HG03460 (cell line): Measurements from ENCODE around the gene FREM2.

ENCODE experiments used
- ATAC-seq: cut with Tn5 transposase; IDR thresholded peaks from one replicate; pipeline ENCODE4 v1.9.1; 2021; ENCODE audit not compliant: unreplicated experiment

FREM2 gene

DNA sequence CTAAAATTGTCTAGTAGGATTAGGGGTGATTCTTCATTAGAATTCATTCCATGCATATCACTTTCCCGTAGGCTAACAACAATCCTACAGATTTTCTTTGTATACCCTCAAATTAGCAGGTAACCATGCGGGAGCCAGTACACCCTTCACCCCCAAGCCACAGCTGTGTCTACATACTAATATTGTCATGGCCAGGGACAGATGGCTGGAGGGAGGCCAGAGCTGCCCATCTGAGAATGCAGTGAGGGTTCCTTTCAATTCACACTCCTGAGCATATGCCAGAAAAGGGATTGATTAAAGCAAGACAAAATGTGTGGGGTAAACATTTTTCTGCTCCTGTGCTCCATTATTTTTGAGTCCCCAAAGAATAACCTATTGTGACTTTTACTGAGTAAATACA is 68.9 kb downstream of the FREM2 start:
- ATAC-seq: no peak

DNA sequence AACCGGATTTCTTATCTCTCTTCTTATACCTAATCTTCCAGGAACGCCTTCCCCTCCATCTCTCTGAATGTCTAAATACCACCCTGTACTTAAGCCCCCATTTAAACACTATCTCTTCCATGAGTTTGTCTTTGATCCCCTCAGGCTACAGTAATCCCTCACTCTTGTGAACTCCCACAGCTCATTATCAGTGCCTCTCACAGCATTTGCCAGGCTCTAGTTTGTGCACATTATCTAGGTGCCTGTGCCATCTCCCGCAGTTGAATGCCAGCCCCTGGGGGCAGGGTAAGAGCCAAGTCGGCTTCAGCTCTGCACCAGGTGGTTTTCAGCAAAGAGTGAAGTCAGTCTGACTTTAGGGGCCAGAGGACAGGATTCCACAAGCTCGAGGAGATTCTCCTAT is 71.4 kb downstream of the FREM2 start:
- ATAC-seq: no peak

DNA sequence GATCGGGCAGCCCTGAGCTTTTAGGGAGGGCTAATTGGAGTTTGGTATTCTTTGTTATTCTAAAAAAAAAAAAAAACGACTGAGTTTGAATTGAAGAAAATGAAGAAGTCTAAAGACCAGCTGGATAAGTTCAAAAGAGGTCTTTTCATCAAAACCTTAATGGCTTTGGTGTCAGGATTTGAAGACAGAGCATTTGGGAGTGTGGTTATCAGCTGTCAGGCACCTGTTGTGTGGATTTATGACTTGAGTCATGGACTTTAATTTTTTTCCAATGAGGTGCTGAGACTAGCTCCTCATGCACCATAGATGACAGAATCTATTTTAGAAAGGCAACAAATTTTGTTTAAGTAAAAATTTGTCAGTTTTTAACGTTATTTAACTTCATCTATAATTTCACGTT is 72.5 kb downstream of the FREM2 start:
- no peak for ATAC-seq

DNA sequence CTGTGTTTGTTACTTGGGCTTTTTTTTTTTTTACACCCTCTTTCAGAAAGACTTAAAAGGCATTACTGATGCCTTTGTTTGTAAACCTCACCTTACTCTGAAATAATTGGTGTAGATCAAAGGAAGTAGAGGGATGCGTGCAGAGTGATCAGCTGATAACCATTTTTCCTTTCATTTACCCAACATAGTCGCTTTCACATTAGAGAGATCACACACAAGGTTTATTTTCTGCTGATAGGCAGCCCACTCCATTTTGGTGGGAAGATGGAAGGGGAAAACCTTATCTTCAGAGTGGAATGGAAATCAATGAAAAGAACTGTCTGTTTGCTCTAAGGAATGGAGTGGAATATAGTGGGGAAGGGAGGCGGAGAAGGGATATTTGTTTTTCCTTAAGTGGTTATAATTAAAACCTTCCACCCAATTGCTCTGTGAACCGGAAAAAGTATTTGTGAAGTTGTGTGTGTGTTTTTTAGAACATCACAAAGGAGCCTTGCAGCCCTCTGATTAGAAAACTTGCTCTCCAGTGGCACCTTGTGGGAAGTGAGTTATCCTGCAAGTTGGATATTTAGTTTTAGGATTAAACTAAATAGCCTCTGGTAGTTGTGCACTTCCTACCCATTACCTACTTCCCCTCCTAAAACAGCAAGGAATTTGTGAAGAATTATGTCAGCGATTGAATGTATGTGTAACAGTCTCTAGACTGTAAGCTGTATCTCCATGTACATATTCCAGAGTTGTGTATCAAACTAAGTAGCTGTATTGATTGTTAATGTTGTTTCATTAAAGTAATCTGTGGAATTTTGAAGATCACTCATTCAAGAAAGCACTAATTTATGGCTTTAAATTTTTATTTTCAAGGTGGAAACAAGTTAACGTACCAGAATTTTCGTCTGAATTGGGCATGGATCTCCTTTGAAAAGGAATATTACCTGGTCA is 76.8 kb downstream of the FREM2 start:
- ATAC-seq: no peak

DNA sequence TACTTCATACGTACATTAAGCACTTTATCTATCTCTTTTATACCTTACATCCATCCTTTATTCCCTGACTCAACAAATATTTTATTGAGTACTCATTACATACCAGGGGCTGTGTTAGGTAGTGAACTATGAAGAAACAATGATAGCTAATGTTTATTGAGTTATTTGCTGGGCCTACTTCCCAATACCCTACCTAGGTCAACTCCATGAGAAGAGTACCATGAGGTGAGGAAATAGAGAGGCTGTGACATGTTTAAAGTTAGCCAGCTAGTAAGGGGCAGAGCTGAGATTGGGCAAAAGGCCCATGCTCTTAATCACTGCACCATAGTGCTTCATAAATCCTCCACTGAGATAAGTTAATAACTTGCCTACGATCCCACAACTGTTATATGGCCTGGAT is 79.9 kb downstream of the FREM2 start:
- no peak for ATAC-seq

DNA sequence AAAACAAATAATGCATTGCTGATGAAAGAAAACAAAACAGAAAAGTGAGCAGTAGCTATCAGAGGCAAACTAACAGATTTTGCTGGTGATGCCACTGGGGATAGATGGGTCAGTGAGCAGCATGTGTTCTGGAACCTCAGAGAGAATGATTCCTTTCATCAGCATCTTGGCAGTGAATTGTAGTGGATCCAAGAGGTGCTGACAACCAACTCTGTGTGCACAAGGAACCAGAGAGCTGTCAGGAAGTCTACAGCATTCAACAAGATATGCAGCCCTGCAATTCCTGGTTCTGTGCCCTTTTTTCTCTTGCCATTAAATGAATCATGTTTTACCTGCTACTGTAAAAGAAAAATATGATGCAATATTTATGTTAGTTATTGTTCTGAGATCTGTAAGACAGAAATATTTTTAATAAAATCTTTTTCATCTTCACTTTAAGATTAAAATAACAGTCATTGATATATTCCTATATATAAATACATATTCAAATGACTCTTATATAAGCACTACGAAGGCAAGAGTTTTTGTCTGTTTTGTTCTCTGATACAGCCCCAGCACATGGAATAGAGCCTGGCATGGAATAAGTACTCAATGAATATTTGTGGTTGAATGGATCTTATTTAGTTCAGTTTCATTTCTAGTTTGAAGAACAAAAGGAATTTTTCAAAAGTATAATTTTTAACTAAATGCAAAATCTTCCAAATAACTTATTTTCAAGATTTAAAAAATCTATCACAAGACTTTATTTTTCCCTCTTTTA is 80.8 kb downstream of the FREM2 start:
- ATAC-seq: no peak

DNA sequence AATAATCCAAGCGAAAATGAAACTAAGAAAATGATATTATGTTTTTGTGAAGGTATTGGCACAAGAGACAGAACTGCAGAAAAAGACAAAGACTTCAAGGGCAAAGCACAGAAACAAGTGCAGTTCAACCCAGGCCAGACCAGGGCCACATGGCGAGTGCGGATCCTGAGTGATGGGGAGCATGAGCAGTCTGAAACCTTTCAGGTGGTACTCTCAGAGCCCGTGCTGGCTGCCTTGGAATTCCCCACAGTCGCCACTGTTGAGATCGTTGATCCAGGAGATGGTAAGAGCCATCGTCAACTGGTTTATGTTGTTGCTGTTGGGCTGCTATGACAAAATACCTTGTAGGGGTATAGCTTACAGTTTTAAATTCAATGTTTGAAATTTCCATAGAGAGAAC is 82.6 kb downstream of the FREM2 start:
- no peak for ATAC-seq

DNA sequence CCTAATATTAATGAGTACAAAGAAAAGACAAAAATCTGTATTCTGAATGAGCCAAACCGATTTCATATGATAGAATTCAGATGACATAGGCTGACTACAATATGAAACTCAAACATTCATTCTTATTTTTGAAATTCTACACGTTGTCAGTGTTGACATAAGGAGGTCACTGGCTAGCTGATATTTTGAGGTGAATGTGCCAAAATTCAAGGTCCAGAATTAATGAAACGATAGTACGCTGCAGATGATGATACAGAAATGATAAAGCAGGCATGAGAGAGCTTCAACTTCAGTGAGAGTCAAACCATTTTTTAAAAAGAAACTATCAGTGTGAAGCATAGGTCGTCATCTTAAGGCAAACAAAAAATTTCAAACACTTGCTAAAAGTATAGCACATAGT is 88.2 kb downstream of the FREM2 start:
- ATAC-seq: no peak

DNA sequence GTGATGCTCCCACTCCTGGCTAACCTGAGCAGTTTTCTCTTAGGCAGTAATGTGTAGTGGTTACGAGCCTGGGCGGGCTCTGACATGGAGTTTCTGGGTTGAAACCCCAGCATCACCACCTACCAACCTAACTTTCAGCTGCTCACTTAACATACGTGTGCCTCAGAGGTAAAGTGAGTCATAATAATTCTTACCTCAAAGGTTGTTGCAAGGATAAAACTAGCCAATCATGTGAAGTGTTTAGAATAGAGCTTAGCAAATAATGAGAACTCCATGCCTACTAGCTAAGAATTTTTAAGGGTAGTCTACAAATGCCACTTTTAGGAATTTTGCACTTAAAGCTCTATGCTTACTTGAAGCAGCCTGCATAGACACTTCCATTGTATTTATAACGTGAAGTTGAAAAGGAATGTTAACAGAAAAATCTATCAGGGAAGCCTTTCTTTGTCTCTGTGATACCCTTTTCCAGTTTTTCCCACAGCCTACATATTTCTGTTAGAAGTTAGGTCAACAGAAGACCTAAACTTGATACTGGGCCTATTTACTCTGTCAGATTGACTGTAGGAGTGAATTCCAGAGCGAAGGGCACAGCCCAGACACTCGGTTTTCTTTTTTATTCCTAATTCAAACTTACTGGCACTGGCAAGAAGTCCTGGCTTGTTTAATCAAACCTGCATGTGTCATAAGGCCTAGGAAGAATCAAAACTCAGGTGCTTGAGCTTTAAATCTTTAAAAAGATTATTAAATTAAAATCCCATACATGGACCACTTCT is 90.7 kb downstream of the FREM2 start:
- no peak for ATAC-seq

DNA sequence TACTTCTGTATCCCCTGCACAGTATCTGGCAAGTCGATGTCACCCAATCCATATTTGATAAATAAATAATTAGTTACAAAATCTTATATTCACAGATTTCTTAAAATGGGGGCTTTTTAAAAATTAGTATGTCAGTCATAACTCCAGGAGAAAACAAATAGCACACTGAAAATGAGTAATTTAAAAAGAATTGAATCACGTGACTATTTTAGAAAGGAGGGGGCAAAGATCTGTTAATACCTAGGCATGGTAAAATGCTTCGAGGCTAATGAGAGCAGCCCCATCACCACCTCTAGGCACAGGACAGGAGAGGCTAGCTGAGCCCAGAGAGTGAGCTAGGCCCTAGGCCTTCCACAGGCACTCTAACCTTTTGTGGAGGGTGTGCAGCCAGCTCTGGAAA is 94.7 kb downstream of the FREM2 start:
- ATAC-seq: no peak

DNA sequence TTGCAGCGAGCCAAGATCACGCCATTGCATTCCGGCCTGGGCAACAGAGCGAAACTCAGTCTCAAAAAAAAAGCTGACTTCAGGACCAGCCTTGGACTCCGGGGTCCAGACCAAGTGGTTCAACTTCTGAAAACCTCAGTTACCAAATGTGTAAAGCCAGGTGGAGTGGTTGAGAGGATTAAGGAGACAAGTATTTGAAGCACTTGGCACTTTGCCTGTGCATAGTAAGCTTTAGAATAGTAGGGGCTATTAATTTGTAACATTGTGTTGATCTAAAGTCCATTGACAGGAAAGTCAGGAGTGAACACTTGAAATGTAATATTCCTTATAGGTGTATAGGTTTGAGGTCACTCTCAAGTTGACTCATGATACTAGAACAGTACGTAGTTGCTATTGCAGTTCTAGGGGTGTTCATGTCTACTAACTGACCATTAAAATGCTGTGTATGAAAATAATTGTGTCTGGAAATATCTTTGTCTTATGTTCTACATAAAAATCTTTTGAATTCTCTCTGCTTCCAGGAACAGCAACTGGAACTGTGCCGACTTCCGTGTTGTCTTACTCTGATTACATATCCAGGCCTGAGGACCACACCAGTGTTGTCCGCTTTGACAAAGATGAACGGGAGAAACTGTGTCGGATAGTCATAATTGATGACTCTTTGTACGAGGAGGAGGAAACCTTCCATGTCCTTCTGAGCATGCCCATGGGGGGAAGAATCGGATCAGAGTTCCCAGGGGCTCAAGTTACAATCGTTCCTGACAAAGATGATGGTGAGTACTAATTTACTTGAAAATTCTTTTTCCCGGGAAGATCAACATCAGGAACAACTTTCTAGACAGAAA is 97.4 kb downstream of the FREM2 start:
- ATAC-seq: no peak

DNA sequence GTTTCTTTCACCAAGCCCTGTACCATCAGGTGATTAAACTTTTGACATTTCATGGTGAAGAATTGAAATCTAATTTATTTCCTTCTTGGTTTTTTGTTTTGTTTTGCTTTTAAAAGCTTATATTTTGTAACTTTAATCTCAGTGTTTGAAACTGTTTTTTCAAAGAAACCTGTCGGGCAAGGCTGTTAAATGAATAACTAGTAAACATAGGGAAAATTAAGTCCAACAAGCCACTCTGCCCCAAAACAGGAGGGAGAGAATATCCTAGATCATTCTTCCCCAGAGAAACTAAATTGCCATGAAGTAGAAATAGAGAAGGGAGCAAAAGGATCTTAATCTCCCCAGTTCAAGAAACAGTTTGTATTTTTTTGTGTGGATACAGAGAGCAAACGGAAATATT is 98.2 kb downstream of the FREM2 start:
- ATAC-seq: no peak

DNA sequence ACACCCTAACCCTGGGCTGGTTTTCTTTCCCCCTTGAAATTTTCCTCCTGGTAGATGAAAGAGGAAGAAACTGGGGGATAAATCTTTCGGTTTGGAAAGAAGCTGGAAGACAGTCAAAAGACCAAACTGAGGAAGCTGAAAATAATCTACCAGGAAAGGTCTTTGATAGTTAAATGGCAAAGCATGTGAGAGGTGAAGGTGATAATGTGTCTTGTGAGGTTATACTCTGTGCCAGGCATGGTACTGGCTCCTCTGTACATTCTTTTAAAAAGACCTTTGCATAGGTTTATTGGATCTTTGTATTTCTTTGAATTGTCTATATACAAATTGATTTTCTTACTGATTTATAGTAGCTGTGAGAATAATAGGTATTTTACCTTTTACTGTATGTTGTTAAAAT is 98.6 kb downstream of the FREM2 start:
- no peak for ATAC-seq

DNA sequence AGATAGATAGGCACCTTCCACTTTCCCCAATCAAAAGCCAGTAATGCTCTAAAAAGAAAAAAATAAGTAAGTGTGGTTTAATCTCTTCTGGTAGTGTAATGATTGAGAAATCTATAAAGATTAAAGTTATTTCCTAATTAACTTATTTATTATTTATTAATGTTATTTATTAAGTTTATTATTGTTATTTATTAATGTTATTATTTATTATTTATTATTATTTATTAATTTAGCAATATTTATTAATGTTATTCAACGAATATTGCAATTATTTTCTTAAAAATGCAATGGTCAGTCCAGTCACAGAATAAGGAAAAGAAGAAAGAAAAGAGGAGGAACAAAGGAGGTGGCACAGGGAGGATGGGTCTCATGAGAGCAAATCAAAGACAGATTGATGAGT is 100.7 kb downstream of the FREM2 start:
- no peak for ATAC-seq

DNA sequence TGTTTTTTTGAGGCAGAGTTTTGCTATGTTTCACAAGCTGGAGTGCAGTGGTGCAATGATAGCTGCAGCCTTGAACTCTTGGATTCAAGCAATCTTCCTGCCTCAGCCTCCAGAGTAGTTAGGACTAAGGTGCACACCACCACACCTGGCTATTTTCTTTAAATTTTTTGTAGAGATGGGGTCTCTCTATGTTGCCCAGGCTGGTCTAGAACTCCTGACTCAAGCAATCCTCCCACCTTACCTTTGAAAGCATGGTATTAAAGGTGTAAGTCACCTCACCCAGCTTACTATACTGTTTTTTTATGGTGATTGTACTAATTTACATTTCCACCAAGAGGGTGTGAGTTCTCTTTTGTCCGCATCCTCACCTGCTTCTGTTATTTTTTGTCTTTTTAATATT is 110.0 kb downstream of the FREM2 start:
- ATAC-seq: no peak

DNA sequence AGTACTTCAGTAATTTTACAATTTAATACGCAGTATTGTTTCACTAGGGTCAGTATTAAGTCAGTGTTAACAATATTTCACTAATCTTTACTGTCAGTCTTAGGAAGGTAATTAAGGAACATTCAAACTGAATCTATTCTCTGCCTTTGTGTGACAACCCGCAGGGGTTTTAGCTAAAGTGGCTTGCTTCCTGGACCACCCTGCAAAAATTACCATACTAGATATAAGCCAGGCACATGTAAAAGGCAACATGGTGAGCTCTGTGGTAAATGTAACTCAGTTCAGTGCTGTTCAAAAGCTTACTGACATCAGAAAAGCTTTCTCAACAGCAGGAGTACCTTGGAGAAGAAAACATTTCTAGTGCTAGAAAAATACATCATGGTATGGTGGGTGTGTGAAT is 116.7 kb downstream of the FREM2 start:
- no peak for ATAC-seq

DNA sequence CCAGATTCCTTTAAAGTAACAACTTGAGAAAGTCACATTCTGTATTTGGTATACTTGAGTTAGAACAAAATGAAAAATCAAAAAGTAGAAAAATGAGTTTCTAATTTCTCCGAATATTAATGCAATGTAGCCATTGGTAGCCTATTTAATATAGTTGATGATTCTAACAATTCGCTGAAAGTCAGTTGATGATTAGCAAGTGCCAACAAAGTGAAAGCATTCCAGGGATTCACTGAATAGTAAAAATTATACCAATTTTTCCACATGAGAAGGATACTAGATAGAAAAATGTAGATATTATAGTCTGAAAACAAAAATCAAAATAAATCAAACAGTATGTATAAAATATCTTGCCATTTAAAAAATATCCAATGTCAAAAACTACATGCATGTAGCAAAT is 117.2 kb downstream of the FREM2 start:
- no peak for ATAC-seq

DNA sequence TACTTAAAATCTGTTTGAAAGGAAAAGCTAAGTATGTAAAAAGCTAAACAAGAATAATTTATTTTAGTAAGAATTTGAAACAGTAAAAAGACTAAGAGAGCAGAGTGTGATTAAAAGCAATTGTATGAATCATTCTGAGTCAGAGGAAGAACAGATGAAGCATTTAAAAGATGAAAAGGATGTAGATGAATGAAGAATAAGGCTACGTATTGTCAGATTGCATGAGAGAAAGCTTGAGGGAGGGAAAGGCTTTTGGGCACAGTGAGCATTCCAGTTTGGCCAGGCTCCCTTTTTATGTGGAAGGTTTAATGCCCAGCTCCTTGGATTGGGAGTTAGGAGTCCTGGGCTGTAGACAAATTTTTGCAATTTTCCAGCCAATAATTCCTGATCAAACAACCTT is 117.7 kb downstream of the FREM2 start:
- no peak for ATAC-seq

DNA sequence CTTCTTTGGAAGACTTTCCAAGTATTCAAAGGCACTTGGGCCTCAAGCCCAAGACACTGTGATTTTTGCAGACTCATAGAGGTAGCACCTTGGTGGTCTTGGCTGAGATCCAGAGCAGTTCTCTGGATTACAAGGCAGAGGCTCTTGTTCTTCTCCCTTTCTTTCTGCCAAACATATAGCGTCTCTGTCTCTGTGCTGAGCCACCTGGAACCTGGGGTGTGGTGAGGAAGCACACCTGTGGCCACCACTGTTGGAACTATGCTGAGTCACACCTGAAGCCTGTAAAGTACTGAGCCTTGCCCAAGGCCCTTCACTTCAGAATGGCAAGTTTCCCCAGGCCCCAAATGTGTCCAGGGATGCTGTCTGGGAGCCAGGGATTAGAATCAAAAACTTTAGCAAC is 127.5 kb downstream of the FREM2 start:
- ATAC-seq: no peak

DNA sequence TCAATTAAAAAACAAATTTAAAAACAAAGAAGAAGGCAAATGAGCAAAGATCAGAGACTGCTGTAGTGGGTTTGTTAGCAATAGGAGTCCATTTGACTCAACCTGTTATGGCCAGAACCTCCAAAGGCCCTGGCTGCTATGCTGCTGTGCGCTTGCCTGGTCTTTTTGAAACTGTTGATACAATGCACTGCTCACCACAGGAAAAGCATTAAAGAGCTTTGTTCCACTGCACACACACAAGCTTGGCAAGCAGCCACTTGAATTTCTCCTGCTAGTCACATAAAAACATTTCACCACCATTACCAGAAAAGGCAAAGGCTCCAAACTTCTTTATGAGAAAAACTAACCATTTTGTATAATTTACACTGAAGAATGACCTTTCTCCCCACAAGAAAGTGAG is 132.2 kb downstream of the FREM2 start:
- ATAC-seq: no peak

DNA sequence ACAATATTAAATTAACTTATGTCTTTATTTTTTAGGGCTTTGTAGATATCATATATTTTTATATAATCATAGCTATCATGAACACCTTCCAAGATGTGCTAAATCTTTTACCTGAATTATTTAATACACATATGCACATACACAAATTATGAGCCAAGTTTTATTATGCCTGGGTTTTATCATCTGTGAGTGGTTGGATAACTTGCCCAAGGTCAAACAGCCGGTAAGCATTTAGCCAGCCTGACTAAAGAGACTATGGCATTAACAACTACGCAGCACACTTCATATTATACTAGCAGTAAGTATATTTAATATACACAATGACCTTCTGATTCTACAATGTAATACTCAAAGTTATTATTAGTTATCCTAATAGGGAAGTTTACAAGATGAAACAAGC is 132.7 kb downstream of the FREM2 start:
- no peak for ATAC-seq
